IgD-negative memory B cell (primary cell): ENCODE measurements around the gene MTA3. TPM values are rescaled to one million over a fixed set of nuclear protein-coding genes. Genes with fewer than 3 reads are reported as not detected.
A peak's percentile ranks its signal among the peaks of the same experiment; 100 is the strongest.
"Not testable (repeated sequence)": the region's sequence is repeated elsewhere in the genome, so short reads cannot be mapped to it uniquely, and the experiment has no call there.

Source experiments
- H3K27ac Mint-ChIP-seq, 3 donors: one replicate each; pipeline ENCODE4 v1.8.0; 2020 to 2022; ENCODE audit warnings: mild to moderate bottlenecking in 3 of 3, mixed read lengths in 3 of 3, moderate library complexity in 1 of 3
- H3K27me3 Mint-ChIP-seq: one replicate; pipeline ENCODE4 v1.8.0; 2021; ENCODE audit warnings: mixed read lengths
- H3K36me3 Mint-ChIP-seq: one replicate; pipeline ENCODE4 v1.8.0; 2020; ENCODE audit warnings: mild to moderate bottlenecking, mixed read lengths
- H3K4me1 Mint-ChIP-seq, 3 donors: one replicate each; pipeline ENCODE4 v1.8.0; 2020 to 2022; ENCODE audit warnings: mixed read lengths in 3 of 3, mild to moderate bottlenecking in 1 of 3
- H3K4me3 Mint-ChIP-seq, 4 donors: one replicate each; pipeline ENCODE4 v1.8.0; 2020 to 2022; ENCODE audit warnings: mild to moderate bottlenecking in 4 of 4, mixed read lengths in 4 of 4, moderate library complexity in 3 of 4
- H3K9me3 Mint-ChIP-seq, 3 donors: one replicate each; pipeline ENCODE4 v1.8.0; 2020 to 2021; ENCODE audit warnings: mixed read lengths in 3 of 3, mild to moderate bottlenecking in 1 of 3
- polyA plus RNA-seq: library from polyadenylated mRNA; unstranded; fragments of 300-500 nt; fragmentation: Illumina TruSeq; gene quantifications from one replicate; pipeline ENCODE4 v1.2.3, GENCODE V29; 2021

Gene MTA3
- polyA plus RNA-seq, 1 donor from 2014 or later, result 8.8 TPM

GRCh38 chr2:42706836-42707235 lies 138.4 kb downstream of the MTA3 start:
- no peak overlapping the region for H3K4me3 Mint-ChIP-seq
- H3K36me3 Mint-ChIP-seq, result peaks cover 10% of the 10 kb centered on the region
- no peak overlapping the region for H3K27ac Mint-ChIP-seq
- no peaks in the 10 kb centered on the region for H3K4me1 Mint-ChIP-seq
- H3K9me3 Mint-ChIP-seq, result no peaks in the 10 kb centered on the region
- H3K27me3 Mint-ChIP-seq, result no peaks in the 10 kb centered on the region

- H3K4me1 Mint-ChIP-seq, result no peaks in the 10 kb centered on the region
Observed at GRCh38 chr2:42708179-42708578, 139.7 kb downstream of the MTA3 start.

DNA sequence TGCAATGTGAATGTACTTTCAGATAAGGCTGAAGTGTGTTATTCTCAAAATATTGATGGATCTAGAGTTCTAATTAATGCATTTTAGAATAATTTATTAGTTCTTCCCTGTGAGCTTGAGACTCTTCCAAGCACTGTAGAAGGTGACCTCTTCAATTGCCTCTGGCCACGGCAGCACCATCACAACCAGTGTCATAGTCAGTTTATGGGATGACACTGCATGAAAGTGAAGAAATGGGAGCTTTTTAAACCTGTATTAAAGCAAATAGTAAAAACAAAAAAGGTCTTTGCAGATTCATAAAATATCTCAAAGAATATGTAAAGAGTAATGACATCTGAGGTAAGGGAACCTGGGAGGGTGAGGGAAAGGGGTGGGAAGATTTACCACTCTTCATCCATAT lies 143.5 kb downstream of the MTA3 start:
- Mint-ChIP-seq H3K36me3 (peaks cover 10% of the 10 kb centered on the region), H3K4me1 (no peaks in the 10 kb centered on the region), H3K9me3 (no peaks in the 10 kb centered on the region), H3K4me3 (no peak overlapping the region), H3K27me3 (no peaks in the 10 kb centered on the region), H3K27ac (peak overlapping the region in 1 of 3 donors; percentile 93)

More at GRCh38 chr2:42708179-42708578, 139.7 kb downstream of the MTA3 start:
- no peak overlapping the region for H3K27ac Mint-ChIP-seq
- H3K4me3 Mint-ChIP-seq, result no peak overlapping the region
- no peaks in the 10 kb centered on the region for H3K9me3 Mint-ChIP-seq
- no peaks in the 10 kb centered on the region for H3K27me3 Mint-ChIP-seq
- H3K36me3 Mint-ChIP-seq, result peaks cover 12% of the 10 kb centered on the region

GRCh38 chr2:42712934-42713333 lies 144.5 kb downstream of the MTA3 start:
- H3K4me3 Mint-ChIP-seq, result no peak overlapping the region
- no peak overlapping the region for H3K27ac Mint-ChIP-seq
- peaks cover 8% of the 10 kb centered on the region for H3K36me3 Mint-ChIP-seq
- no peaks in the 10 kb centered on the region for H3K27me3 Mint-ChIP-seq
- H3K4me1 Mint-ChIP-seq, result no peaks in the 10 kb centered on the region
- H3K9me3 Mint-ChIP-seq, result no peaks in the 10 kb centered on the region

GRCh38 chr2:42713920-42714319 lies 145.5 kb downstream of the MTA3 start:
- no peaks in the 10 kb centered on the region for H3K9me3 Mint-ChIP-seq
- no peak overlapping the region for H3K27ac Mint-ChIP-seq
- no peaks in the 10 kb centered on the region for H3K4me1 Mint-ChIP-seq
- no peaks in the 10 kb centered on the region for H3K27me3 Mint-ChIP-seq
- peaks cover 6% of the 10 kb centered on the region for H3K36me3 Mint-ChIP-seq
- no peak overlapping the region for H3K4me3 Mint-ChIP-seq

DNA sequence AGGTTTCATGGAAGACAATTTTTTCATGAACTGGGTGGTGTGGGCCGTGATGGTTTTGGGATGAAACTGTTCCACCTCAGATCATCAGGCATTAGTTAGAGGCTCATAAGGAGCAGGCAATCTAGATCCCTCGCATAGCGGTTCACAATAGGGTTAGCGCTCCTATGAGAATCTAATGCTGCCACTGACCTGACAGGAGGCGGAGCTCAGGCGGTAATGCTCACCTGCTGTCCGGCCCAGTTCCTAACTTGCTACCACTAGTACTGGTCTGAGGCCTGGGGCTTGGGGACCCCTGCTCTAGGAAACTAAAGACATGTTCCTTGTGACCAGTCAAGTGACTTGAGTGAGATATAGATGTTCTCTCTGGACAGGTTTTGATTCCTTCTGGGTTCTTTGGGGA lies 146.3 kb downstream of the MTA3 start:
- Mint-ChIP-seq H3K27ac (peak overlapping the region in 1 of 3 donors; percentile 64), H3K9me3 (no peaks in the 10 kb centered on the region), H3K4me1 (no peaks in the 10 kb centered on the region), H3K36me3 (peaks cover 4% of the 10 kb centered on the region), H3K27me3 (no peaks in the 10 kb centered on the region), H3K4me3 (no peak overlapping the region)

DNA sequence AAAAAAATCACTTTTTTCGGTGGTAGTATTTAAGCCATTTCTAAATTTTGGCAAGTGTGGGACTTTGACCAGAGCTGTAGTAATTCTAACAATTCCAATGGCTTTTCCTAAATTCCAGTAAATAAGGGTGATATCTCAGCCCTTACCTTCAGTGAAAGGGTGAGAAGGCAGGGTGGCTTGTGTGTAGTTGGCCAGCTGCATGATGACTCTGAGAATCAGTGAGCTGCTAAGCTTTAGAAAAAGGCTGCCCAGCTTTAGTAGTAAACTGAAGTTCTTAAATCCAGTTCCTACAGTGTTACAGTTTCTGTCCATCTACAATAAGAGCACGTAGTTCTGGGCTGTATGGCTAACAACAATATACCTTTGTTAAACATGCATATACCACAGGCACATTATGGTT lies 153.5 kb downstream of the MTA3 start:
- Mint-ChIP-seq H3K4me3 (no peak overlapping the region), H3K27ac (peak overlapping the region in 2 of 3 donors; percentile 39 to 75), H3K9me3 (no peaks in the 10 kb centered on the region), H3K36me3 (no peaks in the 10 kb centered on the region), H3K4me1 (peaks cover 0 to 6% (median 4%) of the 10 kb centered on the region in 3 donors), H3K27me3 (no peaks in the 10 kb centered on the region)

DNA sequence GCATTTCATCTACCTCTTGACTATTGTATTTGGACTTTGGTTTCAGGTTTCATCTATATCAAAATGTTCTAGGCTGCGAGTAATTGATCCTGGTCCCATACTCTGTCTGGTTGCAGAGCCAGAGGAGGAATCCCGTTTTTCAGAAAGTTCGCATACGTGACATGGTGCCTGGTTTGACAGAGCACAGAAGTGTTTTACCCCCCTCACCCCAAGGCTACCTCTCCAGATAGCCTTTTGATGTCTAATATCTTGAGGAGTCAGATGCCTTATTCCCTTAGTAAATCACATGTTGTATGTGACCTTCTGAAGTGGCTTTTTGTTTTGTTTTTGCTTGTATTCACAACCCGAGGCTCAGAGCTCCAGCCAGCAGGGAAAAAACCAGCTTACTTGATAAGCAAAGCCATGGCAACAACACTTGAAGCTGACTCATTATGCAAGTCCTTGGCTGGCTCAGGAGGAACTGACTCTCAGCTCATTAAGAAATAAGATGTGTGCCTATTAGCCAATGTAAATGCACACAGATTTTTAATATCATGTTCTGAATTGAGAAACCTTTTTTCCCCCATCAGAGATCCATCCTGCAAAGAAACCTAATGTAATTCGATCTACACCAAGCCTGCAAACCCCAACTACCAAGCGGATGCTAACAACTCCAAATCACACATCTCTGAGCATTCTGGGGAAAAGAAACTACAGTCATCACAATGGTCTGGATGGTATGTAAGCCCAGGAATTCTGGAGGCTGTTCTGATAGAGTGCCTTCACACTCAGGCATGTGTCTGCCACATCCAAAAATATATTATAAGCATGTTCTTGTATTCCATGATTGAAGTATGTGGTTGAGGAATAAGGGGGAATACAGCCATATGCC lies 154.1 kb downstream of the MTA3 start:
- peak overlapping the region in 1 of 3 donors; percentile 75 for H3K27ac Mint-ChIP-seq
- no peaks in the 10 kb centered on the region for H3K9me3 Mint-ChIP-seq
- H3K27me3 Mint-ChIP-seq, result no peaks in the 10 kb centered on the region
- H3K36me3 Mint-ChIP-seq, result peaks cover 3% of the 10 kb centered on the region
- H3K4me3 Mint-ChIP-seq, result no peak overlapping the region
- peaks cover 0 to 6% (median 4%) of the 10 kb centered on the region in 3 donors for H3K4me1 Mint-ChIP-seq

GRCh38 chr2:42723465-42723864 lies 155.0 kb downstream of the MTA3 start:
- H3K4me1 Mint-ChIP-seq, result peaks cover 0 to 6% (median 4%) of the 10 kb centered on the region in 3 donors
- no peak overlapping the region for H3K4me3 Mint-ChIP-seq
- H3K27ac Mint-ChIP-seq, result no peak overlapping the region
- H3K27me3 Mint-ChIP-seq, result no peaks in the 10 kb centered on the region
- peaks cover 3% of the 10 kb centered on the region for H3K36me3 Mint-ChIP-seq
- H3K9me3 Mint-ChIP-seq, result no peaks in the 10 kb centered on the region

DNA sequence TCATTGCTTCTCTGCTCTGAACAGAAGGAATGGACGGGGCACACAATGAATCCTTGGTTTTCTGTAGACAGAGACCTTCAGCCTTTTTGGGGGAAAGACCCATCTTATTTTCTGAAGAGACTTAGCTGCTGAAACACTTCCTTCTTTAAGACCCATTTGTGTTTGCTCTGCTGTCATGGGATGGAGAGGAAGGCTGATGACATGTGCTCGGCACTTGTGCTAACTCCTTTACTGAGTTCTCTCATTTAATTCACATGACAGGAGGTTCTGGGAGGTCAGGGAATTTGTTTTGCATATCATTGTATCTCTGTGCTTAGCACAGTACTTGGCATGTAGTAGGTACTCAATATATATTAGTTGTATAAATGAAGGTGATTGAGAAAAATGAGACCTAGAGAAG lies 156.5 kb downstream of the MTA3 start:
- Mint-ChIP-seq H3K4me1 (peaks cover 0 to 6% (median 4%) of the 10 kb centered on the region in 3 donors), H3K9me3 (peaks cover 5 to 6% (median 5%) of the 10 kb centered on the region in 3 donors), H3K36me3 (peaks cover 7% of the 10 kb centered on the region), H3K4me3 (no peak overlapping the region), H3K27ac (no peak overlapping the region), H3K27me3 (no peaks in the 10 kb centered on the region)

DNA sequence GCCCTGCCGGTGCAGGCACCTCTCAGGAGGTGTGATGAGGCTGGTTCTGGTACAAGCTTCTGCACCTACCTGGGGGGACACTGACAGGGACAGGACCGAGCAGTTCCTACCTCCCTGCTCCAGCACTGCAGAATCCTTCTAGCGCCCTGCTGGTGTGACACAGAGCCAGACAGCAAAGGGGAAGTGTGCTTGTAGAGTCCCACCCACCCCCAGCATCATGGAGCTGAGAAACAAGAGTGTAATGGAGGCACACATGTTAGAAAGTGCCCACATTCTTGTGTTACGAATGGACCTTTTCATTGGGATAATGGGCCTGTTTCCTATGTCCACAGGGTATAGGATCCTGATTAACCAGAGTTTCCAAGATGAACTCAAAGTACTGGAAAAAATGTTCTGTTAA lies 157.2 kb downstream of the MTA3 start:
- no peak overlapping the region for H3K4me3 Mint-ChIP-seq
- H3K4me1 Mint-ChIP-seq, result peaks cover 0 to 6% (median 4%) of the 10 kb centered on the region in 3 donors
- H3K9me3 Mint-ChIP-seq, result peaks cover 6 to 8% (median 7%) of the 10 kb centered on the region in 3 donors
- H3K27ac Mint-ChIP-seq, result no peak overlapping the region
- H3K36me3 Mint-ChIP-seq, result peaks cover 11% of the 10 kb centered on the region
- H3K27me3 Mint-ChIP-seq, result no peaks in the 10 kb centered on the region

- peaks cover 7 to 10% (median 8%) of the 10 kb centered on the region in 3 donors for H3K9me3 Mint-ChIP-seq
- no peaks in the 10 kb centered on the region for H3K27me3 Mint-ChIP-seq
- no peak overlapping the region for H3K4me3 Mint-ChIP-seq
- H3K4me1 Mint-ChIP-seq, result peaks cover 0 to 6% (median 4%) of the 10 kb centered on the region in 3 donors
- H3K36me3 Mint-ChIP-seq, result peaks cover 19% of the 10 kb centered on the region
- peak overlapping the region in 1 of 3 donors; percentile 59 for H3K27ac Mint-ChIP-seq
Observed at GRCh38 chr2:42726680-42727079, 158.2 kb downstream of the MTA3 start.

DNA sequence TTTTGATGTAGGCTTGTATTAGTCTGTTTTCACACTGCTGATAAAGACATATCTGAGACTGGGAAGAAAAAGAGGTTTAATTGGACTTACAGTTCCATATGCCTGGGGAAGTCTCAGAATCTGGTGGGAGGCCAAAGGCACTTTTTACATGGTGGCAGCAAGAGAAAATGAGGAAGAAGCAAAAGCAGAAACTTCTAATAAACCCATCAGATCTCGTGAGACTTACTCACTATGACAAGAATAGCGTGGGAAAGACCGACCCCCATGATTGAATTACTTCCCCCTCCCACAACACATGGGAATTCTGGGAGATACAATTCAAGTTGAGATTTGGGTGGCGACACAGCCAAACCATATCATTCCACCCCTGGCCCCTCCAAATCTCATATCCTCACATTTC lies 162.9 kb downstream of the MTA3 start:
- not testable (repeated sequence) for H3K4me3 Mint-ChIP-seq, H3K27me3 Mint-ChIP-seq, H3K4me1 Mint-ChIP-seq, H3K27ac Mint-ChIP-seq
- Mint-ChIP-seq H3K9me3 (peaks cover 12 to 42% (median 23%) of the 10 kb centered on the region in 3 donors), H3K36me3 (peaks cover 38% of the 10 kb centered on the region)

GRCh38 chr2:42733852-42734251 lies 165.4 kb downstream of the MTA3 start:
- Mint-ChIP-seq H3K4me1 (peaks cover 0 to 2% (median 0%) of the 10 kb centered on the region in 3 donors), H3K27me3 (no peaks in the 10 kb centered on the region), H3K4me3 (peak overlapping the region in 1 of 4 donors; percentile 34), H3K9me3 (peaks cover 17 to 42% (median 26%) of the 10 kb centered on the region in 3 donors), H3K36me3 (peaks cover 38% of the 10 kb centered on the region), H3K27ac (no peak overlapping the region)

DNA sequence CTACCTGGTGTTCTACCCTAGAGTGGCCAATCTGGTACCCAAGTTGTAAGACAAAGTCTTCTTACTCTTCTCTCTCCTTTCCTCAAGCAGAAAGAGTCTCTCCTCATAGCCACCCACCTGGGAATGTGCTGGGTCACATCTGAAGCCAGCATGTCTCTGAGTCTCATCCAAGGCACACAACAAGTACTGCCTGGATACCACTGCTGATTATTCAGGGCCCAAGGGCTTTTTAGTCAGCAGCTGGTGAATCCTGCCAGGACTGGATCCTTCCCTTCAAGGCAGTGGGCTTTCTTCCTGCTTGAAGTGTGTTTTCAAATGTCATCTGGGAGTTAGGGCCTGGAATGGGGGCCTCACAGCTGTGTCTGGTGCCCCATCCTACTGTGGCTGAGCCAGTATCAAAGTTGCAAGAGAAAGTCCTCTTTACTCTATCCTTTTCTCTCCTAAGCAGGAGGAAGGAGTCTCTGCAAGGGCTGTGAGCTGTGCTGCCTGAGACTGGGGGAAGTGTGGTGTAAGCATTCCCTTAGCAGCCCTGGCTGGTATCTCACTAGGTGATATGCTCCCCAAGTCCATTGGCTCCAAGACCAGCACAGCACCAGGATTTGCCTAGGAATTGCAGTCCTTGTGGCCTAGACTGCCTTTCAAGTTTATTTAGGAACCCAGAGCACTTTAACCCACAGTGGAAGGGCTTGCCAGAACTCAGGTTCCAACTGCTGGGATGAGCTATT lies 168.3 kb downstream of the MTA3 start:
- peaks cover 26% of the 10 kb centered on the region for H3K36me3 Mint-ChIP-seq
- H3K9me3 Mint-ChIP-seq, result peaks cover 10 to 35% (median 20%) of the 10 kb centered on the region in 3 donors
- H3K27ac Mint-ChIP-seq, result no peak overlapping the region

More for the DNA sequence above, 168.3 kb downstream of the MTA3 start:
- H3K27me3 Mint-ChIP-seq, result no peaks in the 10 kb centered on the region
- H3K4me3 Mint-ChIP-seq, result no peak overlapping the region
- peaks cover 0 to 2% (median 2%) of the 10 kb centered on the region in 3 donors for H3K4me1 Mint-ChIP-seq
